Body of pancreas (tissue), 4 donors: Measurements from ENCODE around the gene ACSF3.

Experiments used
- POLR2A ChIP-seq, 3 donors: fragments of 450-650 bp; IDR thresholded peaks; one replicate each; pipeline ENCODE4 v1.6.1; 2016; ENCODE audit warnings: antibody characterized with exemption in 3 of 3, mild to moderate bottlenecking in 2 of 3
- TF ChIP-seq, protein P1 (sequence below), 7 experiments: fragments of 450-650 bp in 4 of 7; fragments of 200-600 bp in 3 of 7; sonication (generic) in 3 of 7; IDR thresholded peaks; one replicate each; pipeline ENCODE4 v1.5.1; 2016 to 2019; ENCODE audit warnings: antibody characterized with exemption in 7 of 7

DNA sequence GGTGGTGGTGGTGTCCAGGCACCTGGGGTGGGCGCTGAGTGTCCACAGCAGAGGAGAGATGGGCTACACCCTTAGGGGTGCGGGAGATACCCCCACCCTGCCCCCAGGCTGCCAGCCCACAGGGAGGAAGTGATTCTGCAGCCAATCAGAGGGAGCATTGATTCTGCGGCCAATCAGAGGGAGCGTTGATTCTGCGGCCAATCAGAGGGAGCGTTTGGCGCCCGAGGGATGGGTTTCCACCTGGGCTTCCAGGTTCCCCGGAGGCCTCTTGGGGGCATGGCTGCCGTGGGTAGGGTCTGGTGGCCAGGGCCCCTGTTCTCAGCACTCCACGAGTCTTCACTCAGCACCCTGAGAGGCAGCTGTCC lies 28.2 kb upstream of the ACSF3 start:
- TF ChIP-seq, protein P1, sequence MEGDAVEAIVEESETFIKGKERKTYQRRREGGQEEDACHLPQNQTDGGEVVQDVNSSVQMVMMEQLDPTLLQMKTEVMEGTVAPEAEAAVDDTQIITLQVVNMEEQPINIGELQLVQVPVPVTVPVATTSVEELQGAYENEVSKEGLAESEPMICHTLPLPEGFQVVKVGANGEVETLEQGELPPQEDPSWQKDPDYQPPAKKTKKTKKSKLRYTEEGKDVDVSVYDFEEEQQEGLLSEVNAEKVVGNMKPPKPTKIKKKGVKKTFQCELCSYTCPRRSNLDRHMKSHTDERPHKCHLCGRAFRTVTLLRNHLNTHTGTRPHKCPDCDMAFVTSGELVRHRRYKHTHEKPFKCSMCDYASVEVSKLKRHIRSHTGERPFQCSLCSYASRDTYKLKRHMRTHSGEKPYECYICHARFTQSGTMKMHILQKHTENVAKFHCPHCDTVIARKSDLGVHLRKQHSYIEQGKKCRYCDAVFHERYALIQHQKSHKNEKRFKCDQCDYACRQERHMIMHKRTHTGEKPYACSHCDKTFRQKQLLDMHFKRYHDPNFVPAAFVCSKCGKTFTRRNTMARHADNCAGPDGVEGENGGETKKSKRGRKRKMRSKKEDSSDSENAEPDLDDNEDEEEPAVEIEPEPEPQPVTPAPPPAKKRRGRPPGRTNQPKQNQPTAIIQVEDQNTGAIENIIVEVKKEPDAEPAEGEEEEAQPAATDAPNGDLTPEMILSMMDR (IDR thresholded peaks at IDR 0.05) = no peak
- TF ChIP-seq POLR2A (IDR thresholded peaks at IDR 0.05) = no peak
